Mucosa of descending colon (tissue), 3 donors: Measurements from ENCODE around the gene LGI4. TPM values are rescaled to one million over a fixed set of nuclear protein-coding genes. Genes with fewer than 3 reads are reported as not detected.

ENCODE experiments used
- ATAC-seq: fragments of 200-7000 bp; cut with Tn5 transposase; one replicate; pipeline ENCODE4 v1.9.1; 2020; ENCODE audit warnings: mild to moderate bottlenecking, moderate library complexity
- DNase-seq, 3 donors: peaks; one replicate each; pipeline ENCODE4 v3.0.0-alpha.2; 2020
- H3K36me3 ChIP-seq: fragments of 200-600 bp; one replicate; pipeline ENCODE4 v1.8.0; 2021; ENCODE audit warnings: low read depth, mild to moderate bottlenecking
- H3K4me1 ChIP-seq: fragments of 200-600 bp; one replicate; pipeline ENCODE4 v1.8.0; 2021; ENCODE audit warnings: low read depth, mild to moderate bottlenecking
- H3K4me3 ChIP-seq: fragments of 200-600 bp; one replicate; pipeline ENCODE4 v1.8.0; 2021; ENCODE audit warnings: mild to moderate bottlenecking
- H3K9me3 ChIP-seq: fragments of 200-600 bp; one replicate; pipeline ENCODE4 v1.8.0; 2021; ENCODE audit warnings: mild to moderate bottlenecking
- CTCF ChIP-seq: fragments of 200-600 bp; IDR thresholded peaks from one replicate; pipeline ENCODE4 v1.8.0; 2022; ENCODE audit warnings: antibody characterized with exemption, mild to moderate bottlenecking
- intact Hi-C, 2 donors: fragments of 100-400 bp; cut with DNase I in 1 of 2; cut with micrococcal nuclease in 1 of 2; formaldehyde crosslinking; loops; one replicate each; pipeline versions ENCODE4 v1.11.0 to v1.11.1; 2022; cut with DNase I, micrococcal nuclease
- total RNA-seq, 3 donors: library from RNA; stranded (reverse); fragmentation: NEBNext Ultra II Directional in 2 of 3; extraction: Animal tissue kit (Norgen Biotek cat#: 25700) in 2 of 3; gene quantifications; one replicate each; pipeline versions ENCODE4 v1.2.1 to v1.2.4, GENCODE V29; 2021 to 2023
- donor health status: DM: no; HTN: no; CAD: no; lungs with moderate emphysema.
- donor health status: DM: no; HTN: no; CAD: no.
- donor health status: DM: no; HTN: yes; CAD: no.

LGI4 gene
- total RNA-seq, 3 donors from 2014 or later: 14.1 to 38.8 (median 31.1) TPM

GRCh38 chr19:35080613-35081170 lies 54.2 kb downstream of the LGI4 start:
- Histone ChIP-seq H3K4me3 (no peak overlapping the region), H3K9me3 (no peaks in the 10 kb centered on the region), H3K4me1 (no peaks in the 10 kb centered on the region), H3K36me3 (no peaks in the 10 kb centered on the region)
- no peak for TF ChIP-seq CTCF
- ATAC-seq (no peak), DNase-seq (no peak)
- intact Hi-C loops: no loop called here

DNA sequence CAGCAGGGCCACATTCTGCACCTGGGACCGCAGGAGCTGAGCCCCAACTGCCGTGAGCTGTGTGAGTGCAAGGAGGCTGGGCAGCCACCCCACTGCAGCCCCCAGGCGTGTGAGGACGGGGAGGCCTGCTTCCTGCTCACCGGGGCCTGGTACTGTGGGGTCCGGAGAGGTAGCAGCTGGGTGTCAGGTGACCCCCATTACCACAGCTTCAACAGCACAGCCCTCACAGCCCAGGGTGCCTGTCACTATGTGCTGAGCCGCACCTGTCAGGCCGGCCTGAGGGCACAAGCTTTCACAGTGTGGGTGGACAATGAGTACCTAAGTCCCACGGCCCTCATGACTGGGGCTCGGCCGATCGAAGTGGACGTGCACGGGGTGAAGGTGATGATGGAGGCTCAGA lies 55.0 kb downstream of the LGI4 start:
- no peak for DNase-seq
- intact Hi-C loops: no loop called here
- ATAC-seq: no peak
- Histone ChIP-seq H3K9me3 (no peaks in the 10 kb centered on the region), H3K4me3 (no peak overlapping the region), H3K4me1 (no peaks in the 10 kb centered on the region), H3K36me3 (no peaks in the 10 kb centered on the region)
- TF ChIP-seq CTCF: no peak

GRCh38 chr19:35077411-35078223 lies 57.2 kb downstream of the LGI4 start:
- intact Hi-C loops: no loop called here
- no peaks in the 10 kb centered on the region for H3K4me1 ChIP-seq
- no peak overlapping the region for H3K4me3 ChIP-seq
- H3K36me3 ChIP-seq: no peaks in the 10 kb centered on the region
- no peaks in the 10 kb centered on the region for H3K9me3 ChIP-seq
- no peak for ATAC-seq
- TF ChIP-seq CTCF: no peak
- DNase-seq: no peak

GRCh38 chr19:35076657-35077056 lies 58.2 kb downstream of the LGI4 start:
- H3K9me3 ChIP-seq: no peaks in the 10 kb centered on the region
- no peaks in the 10 kb centered on the region for H3K4me1 ChIP-seq
- H3K4me3 ChIP-seq: no peak overlapping the region
- intact Hi-C loops: no loop called here
- DNase-seq (no peak), ATAC-seq (no peak)
- no peak for TF ChIP-seq CTCF
- H3K36me3 ChIP-seq: no peaks in the 10 kb centered on the region

- TF ChIP-seq CTCF: no peak
- no peak for ATAC-seq
Observed at GRCh38 chr19:35076026-35076370, 58.9 kb downstream of the LGI4 start.

More at GRCh38 chr19:35076026-35076370, 58.9 kb downstream of the LGI4 start:
- no peaks in the 10 kb centered on the region for H3K36me3 ChIP-seq
- H3K4me1 ChIP-seq: no peaks in the 10 kb centered on the region
- intact Hi-C loops: no loop called here
- no peaks in the 10 kb centered on the region for H3K9me3 ChIP-seq
- no peak for DNase-seq
- no peak overlapping the region for H3K4me3 ChIP-seq
